Spleen (tissue), 11 donors: ENCODE data around the gene USP37. TPM values are rescaled to one million over a fixed set of nuclear protein-coding genes. Genes with fewer than 3 reads are reported as not detected.

Experiments used
- DNase-seq: peaks from one replicate; pipeline ENCODE4 v3.0.0-alpha.2; 2020
- H3K27ac ChIP-seq, 8 donors: fragments of 200-600 bp; sonication (generic) in 7 of 8; 1 replicate in 4 of 8; 2 replicates in 4 of 8; pipeline versions ENCODE4 v1.5.0 to v1.8.0; 2016 to 2021; ENCODE audit warnings: inconsistent platforms in 4 of 8, mild to moderate bottlenecking in 4 of 8, moderate library complexity in 1 of 8
- H3K27me3 ChIP-seq, 7 donors: fragments of 200-600 bp; sonication (generic) in 6 of 7; replicated peaks in 1 of 7; 1 replicate in 4 of 7; 2 replicates in 3 of 7; pipeline versions ENCODE4 v1.5.0 to v1.8.0; 2016 to 2021; ENCODE audit warnings: inconsistent platforms in 3 of 7, mild to moderate bottlenecking in 1 of 7
- H3K36me3 ChIP-seq, 6 donors: fragments of 200-600 bp; sonication (generic) in 5 of 6; 1 replicate in 4 of 6; 2 replicates in 2 of 6; pipeline versions ENCODE4 v1.5.0 to v1.8.0; 2016 to 2021; ENCODE audit warnings: inconsistent platforms in 2 of 6
- H3K4me1 ChIP-seq, 6 donors: fragments of 200-600 bp; sonication (generic) in 5 of 6; 1 replicate in 3 of 6; 2 replicates in 3 of 6; pipeline versions ENCODE4 v1.5.0 to v1.8.0; 2016 to 2021; ENCODE audit warnings: inconsistent platforms in 3 of 6
- H3K4me3 ChIP-seq, 8 donors: fragments of 200-600 bp; sonication (generic) in 7 of 8; 1 replicate in 4 of 8; 2 replicates in 4 of 8; pipeline versions ENCODE4 v1.5.0 to v1.8.0; 2016 to 2021; ENCODE audit warnings: inconsistent platforms in 4 of 8, mild to moderate bottlenecking in 4 of 8, moderate library complexity in 2 of 8
- H3K9me3 ChIP-seq, 8 donors: fragments of 200-600 bp; sonication (generic) in 7 of 8; 1 replicate in 4 of 8; 2 replicates in 4 of 8; pipeline versions ENCODE4 v1.5.0 to v1.8.0; 2016 to 2021; ENCODE audit warnings: inconsistent platforms in 4 of 8
- POLR2A ChIP-seq, 3 donors: fragments of 450-650 bp; IDR thresholded peaks; one replicate each; pipeline ENCODE4 v1.5.1; 2017; ENCODE audit warnings: antibody characterized with exemption in 3 of 3, mild to moderate bottlenecking in 1 of 3
- POLR2AphosphoS5 ChIP-seq, 3 donors: sonication (generic); formaldehyde crosslinking; IDR thresholded peaks; one replicate each; pipeline ENCODE4 v1.5.1; 2017; ENCODE audit warnings: antibody characterized with exemption in 3 of 3
- WGBS, 5 donors: extraction: QIAGEN DNeasy Blood & Tissue Kit in 3 of 5; methylation state at CpG; one replicate each; pipeline versions ENCODE4 v1.1.5 to v1.1.7; 2013 to 2018; 5-methylcytosine and 5-hydroxymethylcytosine counted together
- intact Hi-C: fragments of 100-400 bp; cut with DNase I; formaldehyde crosslinking; loops from one replicate; pipeline ENCODE4 v1.15.0; 2023; ENCODE audit warnings: low total_unique reads
- polyA plus RNA-seq, 3 donors: library from polyadenylated mRNA; stranded (reverse); fragments of 200-250 nt; gene quantifications; one replicate each; pipeline ENCODE4 v1.2.1, GENCODE V29; 2013
- total RNA-seq, 7 donors: library from RNA; depleted of rRNA in 3 of 7; stranded (reverse); fragments of >200 nt in 3 of 7; fragmentation: NEBNext Ultra II Directional in 4 of 7; extraction: Animal tissue kit (Norgen Biotek cat#: 25700) in 4 of 7; gene quantifications; one replicate each; pipeline versions ENCODE4 v1.1.0 to v1.2.1, GENCODE V29; 2016 to 2021
- TF ChIP-seq, protein P1 (sequence below), 11 experiments: fragments of 200-600 bp in 7 of 11; fragments of 450-650 bp in 4 of 11; sonication (generic) in 4 of 11; IDR thresholded peaks in 8 of 11; conservative IDR thresholded peaks in 3 of 11; 1 replicate in 7 of 11; 2 replicates in 4 of 11; pipeline versions ENCODE4 v1.4.0 to v1.8.0; 2016 to 2021; ENCODE audit warnings: antibody characterized with exemption in 11 of 11, inconsistent platforms in 4 of 11, mild to moderate bottlenecking in 1 of 11
- donor health status: healthy with polysubstance abuse.
- donor health status: DM: no; HTN: no; CAD: no; lungs with moderate emphysema.
- donor health status: DM: no; HTN: no; CAD: no.
- donor health status: Bipolar disorder and iron deficiency.
- donor health status: healthy.
- donor health status: DM: no; HTN: no; CAD: no.
- donor health status: DM: yes; HTN: yes; CAD: no.

The USP37 gene
- total and polyA plus RNA-seq, 10 donors, result 1.8 to 19.2 (median 14.1) TPM

DNA sequence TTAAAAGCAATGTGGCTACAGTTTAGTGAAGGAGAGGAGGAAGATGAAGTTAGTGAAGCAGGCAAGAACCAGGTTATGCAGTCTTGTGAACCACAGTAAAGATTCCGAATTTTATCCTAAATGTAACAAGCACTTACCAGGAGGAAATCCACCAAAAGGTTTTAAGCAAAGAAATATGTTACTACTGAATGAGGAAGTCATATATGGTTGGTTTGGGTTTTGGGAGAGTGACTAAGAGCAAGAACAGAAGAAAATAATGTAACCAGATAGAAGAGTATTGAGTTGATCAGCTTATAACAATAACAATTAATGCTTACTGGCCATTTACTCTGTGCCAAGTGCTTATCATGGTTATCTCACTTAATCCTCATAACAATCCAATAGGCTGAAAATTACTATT is 1.9 kb downstream of the USP37 start:
- Histone ChIP-seq H3K27me3 (no peaks in the 10 kb centered on the region), H3K36me3 (peaks cover 0 to 34% (median 10%) of the 10 kb centered on the region in 6 donors), H3K9me3 (no peaks in the 10 kb centered on the region), H3K4me1 (peaks cover 28 to 67% (median 42%) of the 10 kb centered on the region in 6 donors), H3K27ac (no peak overlapping the region), H3K4me3 (no peak overlapping the region)
- no peak for DNase-seq
- WGBS, 5 donors, result 46 to 78% (median 70%) methylated on average over 1 of the region's 1 CpG
- TF ChIP-seq POLR2AphosphoS5 (IDR thresholded peaks at IDR 0.05) (no peak), POLR2A (IDR thresholded peaks at IDR 0.05) (no peak)
- TF ChIP-seq, protein P1, sequence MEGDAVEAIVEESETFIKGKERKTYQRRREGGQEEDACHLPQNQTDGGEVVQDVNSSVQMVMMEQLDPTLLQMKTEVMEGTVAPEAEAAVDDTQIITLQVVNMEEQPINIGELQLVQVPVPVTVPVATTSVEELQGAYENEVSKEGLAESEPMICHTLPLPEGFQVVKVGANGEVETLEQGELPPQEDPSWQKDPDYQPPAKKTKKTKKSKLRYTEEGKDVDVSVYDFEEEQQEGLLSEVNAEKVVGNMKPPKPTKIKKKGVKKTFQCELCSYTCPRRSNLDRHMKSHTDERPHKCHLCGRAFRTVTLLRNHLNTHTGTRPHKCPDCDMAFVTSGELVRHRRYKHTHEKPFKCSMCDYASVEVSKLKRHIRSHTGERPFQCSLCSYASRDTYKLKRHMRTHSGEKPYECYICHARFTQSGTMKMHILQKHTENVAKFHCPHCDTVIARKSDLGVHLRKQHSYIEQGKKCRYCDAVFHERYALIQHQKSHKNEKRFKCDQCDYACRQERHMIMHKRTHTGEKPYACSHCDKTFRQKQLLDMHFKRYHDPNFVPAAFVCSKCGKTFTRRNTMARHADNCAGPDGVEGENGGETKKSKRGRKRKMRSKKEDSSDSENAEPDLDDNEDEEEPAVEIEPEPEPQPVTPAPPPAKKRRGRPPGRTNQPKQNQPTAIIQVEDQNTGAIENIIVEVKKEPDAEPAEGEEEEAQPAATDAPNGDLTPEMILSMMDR (IDR thresholded peaks at IDR 0.05 in 8 of 11, conservative IDR thresholded peaks at IDR 0.05 in 3 of 11), result no peak
- intact Hi-C loops, result loop anchor here (10.0 kb wide), 1 partner anchor 161 kb away; no protein-coding TSS in a partner anchor

DNA sequence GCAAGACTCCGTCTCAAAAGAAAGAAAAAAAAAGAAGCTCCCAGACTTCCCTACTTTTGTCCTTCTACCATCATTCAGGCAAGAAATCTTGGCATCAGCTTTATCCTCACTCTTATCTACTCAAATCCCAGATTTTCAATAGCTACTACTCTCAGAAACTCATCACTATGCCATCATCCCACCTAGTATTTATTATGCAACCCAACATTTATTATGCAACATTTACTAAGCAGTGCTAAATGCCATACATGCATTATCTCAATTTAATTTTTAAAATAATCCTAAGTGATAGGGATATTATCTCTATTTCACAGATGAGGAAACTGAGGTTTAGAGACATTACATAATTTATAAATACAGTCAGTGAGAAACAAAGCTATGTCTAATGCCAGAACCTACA is 4.1 kb downstream of the USP37 start:
- DNase-seq, result no peak
- TF ChIP-seq POLR2AphosphoS5 (IDR thresholded peaks at IDR 0.05) (no peak), POLR2A (IDR thresholded peaks at IDR 0.05) (no peak)
- TF ChIP-seq, protein P1 (IDR thresholded peaks at IDR 0.05 in 8 of 11, conservative IDR thresholded peaks at IDR 0.05 in 3 of 11), result no peak
- H3K4me3 ChIP-seq, result no peak overlapping the region
- intact Hi-C loops, result loop anchor here (10.0 kb wide), 1 partner anchor 159 kb away; no protein-coding TSS in a partner anchor
- no peak overlapping the region for H3K27ac ChIP-seq
- 82 to 92% (median 90%) methylated on average over 1 of the region's 1 CpG for WGBS, 5 donors
- no peaks in the 10 kb centered on the region for H3K27me3 ChIP-seq
- peaks cover 0 to 56% (median 25%) of the 10 kb centered on the region in 6 donors for H3K36me3 ChIP-seq
- no peaks in the 10 kb centered on the region for H3K9me3 ChIP-seq
- peaks cover 9 to 44% (median 20%) of the 10 kb centered on the region in 6 donors for H3K4me1 ChIP-seq

DNA sequence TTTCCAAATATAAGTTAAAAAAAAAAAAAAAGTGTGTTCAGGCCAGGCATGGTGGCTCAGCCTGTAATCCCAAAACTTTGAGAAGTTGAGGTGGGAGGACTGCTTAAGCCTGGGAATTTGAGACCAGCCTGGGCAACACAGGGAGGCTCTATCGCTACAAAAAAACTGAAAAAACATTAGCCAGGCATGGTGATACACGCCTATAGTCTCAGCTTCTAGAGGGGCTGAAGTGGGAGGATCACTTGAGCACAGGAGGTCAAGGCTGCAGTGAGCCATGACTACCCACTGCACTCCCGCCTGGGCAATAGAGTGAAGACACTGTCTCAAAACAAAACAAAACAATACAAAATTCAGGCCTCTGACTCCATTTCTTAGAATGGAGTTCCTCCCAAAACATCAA is 9.2 kb downstream of the USP37 start:
- H3K27ac ChIP-seq, result peak overlapping the region in 1 of 8 donors; percentile 7
- no peak for DNase-seq
- TF ChIP-seq, protein P1 (IDR thresholded peaks at IDR 0.05 in 8 of 11, conservative IDR thresholded peaks at IDR 0.05 in 3 of 11), result no peak
- TF ChIP-seq POLR2A (IDR thresholded peaks at IDR 0.05), result no peak
- TF ChIP-seq POLR2AphosphoS5 (IDR thresholded peaks at IDR 0.05), result no peak
- 71 to 91% (median 85%) methylated on average over 3 of the region's 3 CpGs for WGBS, 5 donors
- peaks cover 0 to 12% (median 6%) of the 10 kb centered on the region in 6 donors for H3K4me1 ChIP-seq
- no peaks in the 10 kb centered on the region for H3K9me3 ChIP-seq
- peaks cover 0 to 94% (median 43%) of the 10 kb centered on the region in 6 donors for H3K36me3 ChIP-seq
- no peaks in the 10 kb centered on the region for H3K27me3 ChIP-seq
- H3K4me3 ChIP-seq, result no peak overlapping the region
- intact Hi-C loops, result no loop called here

DNA sequence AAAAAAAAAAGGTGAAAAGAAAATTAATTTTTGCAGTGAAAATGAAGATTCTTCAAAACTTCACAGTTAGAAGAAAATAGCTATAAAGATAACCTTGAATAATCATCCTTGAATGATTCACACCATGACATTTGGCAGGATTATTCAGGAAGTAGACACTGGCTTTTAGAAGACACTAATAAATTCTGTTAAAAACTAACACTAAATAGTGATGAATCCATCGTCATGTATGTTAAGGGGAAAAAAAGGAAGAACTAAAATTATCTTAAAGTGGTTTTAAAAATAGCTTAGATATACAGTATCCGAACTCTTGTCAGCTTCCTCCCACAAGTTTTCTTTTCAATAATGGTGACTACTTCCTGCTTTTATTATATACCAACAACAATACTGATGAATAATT is 10.2 kb downstream of the USP37 start:
- TF ChIP-seq POLR2A (IDR thresholded peaks at IDR 0.05) (no peak), POLR2AphosphoS5 (IDR thresholded peaks at IDR 0.05) (no peak)
- TF ChIP-seq, protein P1 (IDR thresholded peaks at IDR 0.05 in 8 of 11, conservative IDR thresholded peaks at IDR 0.05 in 3 of 11), result no peak
- intact Hi-C loops, result no loop called here
- WGBS, 5 donors, result 15 to 33% (median 23%) methylated on average over 2 of the region's 2 CpGs
- DNase-seq, result no peak
- H3K27me3 ChIP-seq, result no peaks in the 10 kb centered on the region
- peaks cover 0 to 8% (median 5%) of the 10 kb centered on the region in 6 donors for H3K4me1 ChIP-seq
- no peak overlapping the region for H3K4me3 ChIP-seq
- H3K27ac ChIP-seq, result peak overlapping the region in 5 of 8 donors; percentile 1 to 37 (median 18)
- H3K9me3 ChIP-seq, result no peaks in the 10 kb centered on the region
- peaks cover 0 to 96% (median 50%) of the 10 kb centered on the region in 6 donors for H3K36me3 ChIP-seq
